Neuronal stem cell (in vitro differentiated cells): Measurements from ENCODE around the gene CEMIP2.

Experiments used
- DNase-seq: peaks from one replicate; pipeline ENCODE4 v3.0.0-alpha.2; 2013; ENCODE audit warnings: low spot score
- H2AFZ ChIP-seq: one replicate; pipeline ENCODE4 v1.6.1; 2013; ENCODE audit warnings: mild to moderate bottlenecking, low read length, inconsistent platforms
- H2AK5ac ChIP-seq: 2 replicates; pipeline ENCODE4 v1.6.1; 2013; ENCODE audit warnings: low read depth, mild to moderate bottlenecking, inconsistent platforms, low read length, moderate library complexity, mixed read lengths
- H2BK120ac ChIP-seq: 2 replicates; pipeline ENCODE4 v1.6.1; 2013; ENCODE audit warnings: low read depth, mild to moderate bottlenecking, inconsistent platforms, low read length, moderate library complexity, mixed read lengths
- H2BK12ac ChIP-seq: one replicate; pipeline ENCODE4 v1.6.1; 2013; ENCODE audit warnings: low read length, inconsistent platforms
- H2BK15ac ChIP-seq: 2 replicates; pipeline ENCODE4 v1.6.1; 2013; ENCODE audit warnings: mild to moderate bottlenecking, low read length, inconsistent platforms, mixed read lengths
- H2BK5ac ChIP-seq: one replicate; pipeline ENCODE4 v1.6.1; 2013; ENCODE audit warnings: inconsistent platforms, mild to moderate bottlenecking, low read length, moderate library complexity
- H3K14ac ChIP-seq: one replicate; pipeline ENCODE4 v1.6.1; 2013; ENCODE audit warnings: low read length, inconsistent platforms
- H3K18ac ChIP-seq: 2 replicates; pipeline ENCODE4 v1.6.1; 2013; ENCODE audit warnings: low read length, inconsistent platforms
- H3K23ac ChIP-seq: 2 replicates; pipeline ENCODE4 v1.6.1; 2013; ENCODE audit warnings: low read depth, mild to moderate bottlenecking, mixed read lengths, low read length, inconsistent platforms; ENCODE audit not compliant: poor library complexity
- H3K27ac ChIP-seq: replicated peaks from 3 replicates; pipeline ENCODE4 v1.5.1; 2013; ENCODE audit warnings: low read length, inconsistent platforms
- H3K27me3 ChIP-seq, 3 experiments: 2 replicates each; pipeline ENCODE4 v1.6.1; 2013; ENCODE audit warnings: low read length in 3 of 3, mild to moderate bottlenecking in 2 of 3, inconsistent platforms in 1 of 3, low read depth in 1 of 3, mixed read lengths in 1 of 3, moderate library complexity in 1 of 3; ENCODE audit not compliant: control insufficient read depth in 3 of 3, insufficient read depth in 3 of 3
- H3K36me3 ChIP-seq, 2 donors: replicated peaks in 1 of 2; 2 replicates each; pipeline ENCODE4 v1.6.1; 2013; ENCODE audit warnings: low read length in 2 of 2; ENCODE audit not compliant: control insufficient read depth in 2 of 2, insufficient read depth in 2 of 2
- H3K4ac ChIP-seq: 2 replicates; pipeline ENCODE4 v1.6.1; 2013; ENCODE audit warnings: inconsistent platforms, mild to moderate bottlenecking, low read length, moderate library complexity
- H3K4me1 ChIP-seq, 2 donors: 1 replicate in 1 of 2; 2 replicates in 1 of 2; pipeline ENCODE4 v1.6.1; 2013; ENCODE audit warnings: low read length in 2 of 2, low read depth in 1 of 2; ENCODE audit not compliant: control insufficient read depth in 2 of 2, insufficient read depth in 1 of 2
- H3K4me2 ChIP-seq: one replicate; pipeline ENCODE4 v1.6.1; 2013; ENCODE audit warnings: mild to moderate bottlenecking, low read length, inconsistent platforms; ENCODE audit not compliant: insufficient read depth, poor library complexity, severe bottlenecking
- H3K4me3 ChIP-seq, 2 donors: 2 replicates each; pipeline ENCODE4 v1.5.1; 2013; ENCODE audit warnings: low read length in 2 of 2, mild to moderate bottlenecking in 2 of 2, inconsistent platforms in 1 of 2, moderate library complexity in 1 of 2
- H3K79me1 ChIP-seq: one replicate; pipeline ENCODE4 v1.6.1; 2013; ENCODE audit warnings: low read depth, mild to moderate bottlenecking, inconsistent platforms, low read length, moderate library complexity
- H3K9ac ChIP-seq: one replicate; pipeline ENCODE4 v1.6.1; 2013; ENCODE audit warnings: mild to moderate bottlenecking, low read depth, low read length, inconsistent platforms; ENCODE audit not compliant: poor library complexity
- H3K9me3 ChIP-seq, 2 donors: replicated peaks in 1 of 2; 2 replicates each; pipeline versions ENCODE3 to v1.6.1; 2013; ENCODE audit warnings: low read length in 2 of 2, mild to moderate bottlenecking in 2 of 2, inconsistent platforms in 1 of 2, low read depth in 1 of 2, mixed read lengths in 1 of 2, moderate library complexity in 1 of 2; ENCODE audit not compliant: control insufficient read depth in 2 of 2, insufficient read depth in 1 of 2
- H4K8ac ChIP-seq: one replicate; pipeline ENCODE4 v1.6.1; 2013; ENCODE audit warnings: low read depth, mild to moderate bottlenecking, inconsistent platforms, low read length, moderate library complexity
- H4K91ac ChIP-seq: one replicate; pipeline ENCODE4 v1.6.1; 2013; ENCODE audit warnings: low read length, low read depth, mild to moderate bottlenecking, inconsistent platforms; ENCODE audit not compliant: poor library complexity
- WGBS, 2 donors: extraction: QIAGEN DNeasy Blood & Tissue Kit; methylation state at CpG; one replicate each; pipeline ENCODE4 v1.1.7; 2013; ENCODE audit warnings: missing lambda C conversion rate in 2 of 2, mixed read lengths in 1 of 2; ENCODE audit not compliant: insufficient read length in 2 of 2, insufficient replicate concordance in 1 of 2; ENCODE audit errors: extremely low coverage in 2 of 2; 5-methylcytosine and 5-hydroxymethylcytosine counted together

CEMIP2 gene

DNA sequence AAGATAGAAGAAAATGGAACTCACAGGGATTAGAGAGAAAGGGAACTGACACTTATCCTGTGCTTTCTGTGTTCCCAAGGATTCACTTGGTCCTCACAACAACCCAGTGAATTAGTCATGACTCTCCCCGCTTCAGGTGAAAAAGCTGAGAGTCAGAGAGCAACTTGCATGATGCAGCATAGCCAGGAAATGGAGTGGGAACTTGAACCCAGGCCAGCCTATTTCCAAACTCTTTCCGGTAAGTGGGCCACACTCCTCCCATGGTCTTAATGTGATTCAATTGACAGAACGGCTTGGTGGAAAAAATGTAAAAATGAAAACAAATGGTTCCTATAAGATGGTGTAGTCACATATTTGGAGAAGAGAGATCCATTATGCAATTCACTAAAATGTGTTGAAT is 45.9 kb upstream of the CEMIP2 start:
- Histone ChIP-seq H3K9ac (no peak overlapping the region), H2AFZ (no peak overlapping the region), H3K4me2 (no peak overlapping the region), H3K4me1 (peaks cover 6 to 7% of the 10 kb centered on the region in 2 donors), H2BK120ac (no peak overlapping the region), H3K4ac (no peak overlapping the region), H2AK5ac (no peak overlapping the region), H2BK15ac (no peak overlapping the region), H4K8ac (no peak overlapping the region), H3K9me3 (no peaks in the 10 kb centered on the region), H2BK12ac (no peak overlapping the region), H4K91ac (no peak overlapping the region), H3K18ac (no peak overlapping the region), H3K36me3 (no peaks in the 10 kb centered on the region), H3K27me3 (no peaks in the 10 kb centered on the region), H3K27ac (no peak overlapping the region), H3K14ac (no peak overlapping the region), H3K79me1 (no peaks in the 10 kb centered on the region), H3K4me3 (no peak overlapping the region), H3K23ac (no peak overlapping the region), H2BK5ac (no peak overlapping the region)
- DNase-seq: no peak
- no CpG with 5 or more reads among the region's 3 CpGs for WGBS, 2 donors

DNA sequence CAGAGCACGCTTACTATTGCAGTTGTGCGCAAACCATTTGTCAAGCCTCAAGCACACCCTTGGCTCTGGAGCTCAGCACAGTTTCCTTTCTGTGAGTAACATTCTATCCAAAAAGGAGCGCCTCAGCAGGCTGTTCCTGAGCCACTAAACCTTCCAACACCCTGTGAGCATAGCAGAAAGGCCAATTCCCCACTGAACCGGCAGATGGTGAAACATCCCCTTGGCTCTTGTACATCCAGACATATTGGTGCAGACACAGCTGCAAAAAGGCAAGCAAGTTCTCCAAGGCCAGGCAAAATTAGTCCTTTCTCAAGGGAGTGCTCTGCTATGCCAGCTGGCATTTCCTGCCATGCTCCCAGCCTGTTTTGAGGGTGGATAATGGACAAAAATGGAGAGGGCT is 44.1 kb upstream of the CEMIP2 start:
- Histone ChIP-seq H3K14ac (no peak overlapping the region), H3K18ac (no peak overlapping the region), H3K4me1 (peaks cover 6% of the 10 kb centered on the region in 2 donors), H3K9me3 (no peaks in the 10 kb centered on the region), H3K9ac (no peak overlapping the region), H2BK5ac (no peak overlapping the region), H3K79me1 (no peaks in the 10 kb centered on the region), H3K36me3 (no peaks in the 10 kb centered on the region), H3K4me2 (no peak overlapping the region), H2BK12ac (no peak overlapping the region), H3K4ac (no peak overlapping the region), H2AFZ (peak overlapping the region; percentile 8), H2AK5ac (no peak overlapping the region), H3K23ac (no peak overlapping the region), H3K27me3 (no peaks in the 10 kb centered on the region), H2BK15ac (no peak overlapping the region), H4K91ac (no peak overlapping the region), H3K4me3 (no peak overlapping the region), H4K8ac (no peak overlapping the region), H3K27ac (no peak overlapping the region), H2BK120ac (no peak overlapping the region)
- no peak for DNase-seq
- no CpG with 5 or more reads among the region's 4 CpGs for WGBS, 2 donors

DNA sequence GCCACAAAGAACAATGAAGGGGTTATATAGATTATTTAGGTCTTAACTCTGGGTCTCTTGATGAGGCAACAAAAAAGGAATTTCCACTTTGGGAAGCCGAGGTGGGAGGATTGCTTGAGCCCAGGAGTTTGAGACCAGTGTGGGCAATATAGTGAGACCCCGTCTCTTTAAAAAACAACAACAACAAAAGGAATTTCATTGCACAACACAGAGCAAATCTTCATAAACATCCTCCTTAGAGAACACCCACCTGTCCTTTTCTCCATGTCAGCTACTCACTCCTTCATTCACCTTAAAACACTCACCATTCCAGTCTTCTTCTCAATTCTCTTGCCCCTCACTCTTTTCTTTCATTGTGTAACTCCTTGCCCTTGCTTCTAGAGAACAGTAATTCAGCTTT is 39.8 kb upstream of the CEMIP2 start:
- Histone ChIP-seq H2BK120ac (no peak overlapping the region), H2BK15ac (no peak overlapping the region), H3K14ac (no peak overlapping the region), H2AFZ (no peak overlapping the region), H3K9me3 (no peaks in the 10 kb centered on the region), H4K91ac (no peak overlapping the region), H4K8ac (no peak overlapping the region), H3K27ac (no peak overlapping the region), H2AK5ac (no peak overlapping the region), H3K79me1 (no peaks in the 10 kb centered on the region), H3K18ac (no peak overlapping the region), H3K4ac (no peak overlapping the region), H3K23ac (no peak overlapping the region), H2BK12ac (no peak overlapping the region), H3K27me3 (no peaks in the 10 kb centered on the region), H3K4me3 (no peak overlapping the region), H3K36me3 (no peaks in the 10 kb centered on the region), H3K4me2 (no peak overlapping the region), H2BK5ac (no peak overlapping the region), H3K4me1 (peaks cover 0 to 2% of the 10 kb centered on the region in 2 donors), H3K9ac (no peak overlapping the region)
- WGBS, 2 donors: no CpG with 5 or more reads among the region's 2 CpGs
- no peak for DNase-seq

DNA sequence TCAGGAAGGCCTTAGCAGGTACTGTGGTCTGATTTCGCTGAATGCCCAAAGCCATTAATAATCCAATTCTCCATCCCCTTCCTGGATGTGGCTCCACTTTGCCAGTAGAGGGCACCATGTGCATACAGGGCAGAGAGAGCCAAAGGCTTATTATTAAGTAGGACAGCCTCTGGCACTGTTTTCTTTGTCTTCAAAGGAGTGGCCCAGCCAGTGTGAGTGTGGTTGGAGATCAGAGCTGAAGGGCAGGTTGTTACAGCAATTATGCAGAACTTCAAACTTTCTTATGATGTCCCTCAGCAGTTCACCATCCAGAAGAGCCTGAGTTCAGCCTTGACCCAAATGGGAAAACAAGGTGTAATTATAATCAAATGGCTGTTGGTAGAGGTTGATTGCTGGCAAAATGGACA is 38.6 kb upstream of the CEMIP2 start:
- no CpG with 5 or more reads among the region's 1 CpG for WGBS, 2 donors
- Histone ChIP-seq H4K91ac (no peak overlapping the region), H3K14ac (no peak overlapping the region), H3K4ac (no peak overlapping the region), H3K4me2 (no peak overlapping the region), H2BK12ac (no peak overlapping the region), H3K36me3 (no peaks in the 10 kb centered on the region), H2BK120ac (no peak overlapping the region), H2AFZ (peak overlapping the region; percentile 67), H3K18ac (no peak overlapping the region), H3K4me1 (peaks cover 0 to 2% of the 10 kb centered on the region in 2 donors), H2AK5ac (no peak overlapping the region), H3K9me3 (no peaks in the 10 kb centered on the region), H3K23ac (no peak overlapping the region), H4K8ac (no peak overlapping the region), H3K79me1 (no peaks in the 10 kb centered on the region), H3K27ac (no peak overlapping the region), H2BK5ac (no peak overlapping the region), H2BK15ac (no peak overlapping the region), H3K4me3 (no peak overlapping the region), H3K27me3 (no peaks in the 10 kb centered on the region), H3K9ac (no peak overlapping the region)
- DNase-seq: peak; percentile 44
